ENCODE data around the gene DLEC1.

DNA sequence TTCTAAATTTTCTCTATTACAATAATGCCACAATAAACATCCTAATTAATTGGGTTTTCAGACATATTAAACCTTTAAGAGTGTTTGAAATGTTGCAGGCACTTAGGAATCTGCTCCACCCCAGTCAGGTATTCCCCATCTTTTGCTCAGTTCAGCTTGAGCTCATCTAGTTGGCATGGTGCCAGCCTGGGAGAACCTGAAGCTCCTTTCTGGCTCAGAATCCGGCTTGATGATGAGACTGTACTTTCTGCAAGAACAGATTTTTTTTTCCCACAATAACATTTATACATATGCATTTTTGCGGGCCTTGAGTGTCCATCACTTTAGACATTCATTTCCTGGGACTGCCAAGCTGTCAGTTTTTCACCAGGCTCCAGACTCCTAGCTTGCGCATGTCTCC lies 118.6 kb downstream of the DLEC1 start:
- TF ChIP-seq YY1 (IDR thresholded peaks at IDR 0.05; ENCODE audit: insufficient read depth, insufficient read length) (no peak), ZNF274 (IDR thresholded peaks at IDR 0.05; ENCODE audit: low read depth, low read length) (no peak), SUZ12 (IDR thresholded peaks at IDR 0.05; ENCODE audit: extremely low read depth, insufficient read depth, insufficient read length) (no peak)

Data from NT2/D1 (cell line).